HepG2 (cell line): ENCODE results near the gene LHB. TPM values are rescaled to one million over a fixed set of nuclear protein-coding genes. Genes with fewer than 3 reads are reported as not detected.

ENCODE experiments used
- AGO2 ChIP-seq: fragments of 200-400 bp; formaldehyde crosslinking; optimal IDR thresholded peaks from 2 replicates; pipeline ENCODE3; 2017; ENCODE audit warnings: mild to moderate bottlenecking, low read depth, low read length, moderate library complexity
- CCDC6 ChIP-seq: sonication (generic); formaldehyde crosslinking; IDR thresholded peaks from 2 replicates; pipeline ENCODE4 v1.8.1; 2022; ENCODE audit warnings: mild to moderate bottlenecking, missing genetic modification reagents, moderate library complexity
- CHD4 ChIP-seq: fragments of 200-600 bp; sonication (generic); IDR thresholded peaks from 2 replicates; pipeline ENCODE4 v1.7.0; 2017; ENCODE audit warnings: mild to moderate bottlenecking, low read length, borderline replicate concordance
- FIP1L1 ChIP-seq: fragments of 200-400 bp; formaldehyde crosslinking; IDR thresholded peaks from 2 replicates; pipeline ENCODE4 v1.6.1; 2018; ENCODE audit warnings: low read depth, mild to moderate bottlenecking, low read length, moderate library complexity, borderline replicate concordance; ENCODE audit not compliant: insufficient read depth
- GABPB1 ChIP-seq: IDR thresholded peaks from 2 replicates; pipeline ENCODE4 v1.6.1; 2016; ENCODE audit warnings: mild to moderate bottlenecking, missing genetic modification reagents, moderate library complexity, missing compliant biosample characterization
- HOXA5 ChIP-seq: sonication (generic); formaldehyde crosslinking; IDR thresholded peaks from 2 replicates; pipeline ENCODE4 v1.4.0; 2020; ENCODE audit warnings: missing genetic modification reagents
- JUNB ChIP-seq: sonication (generic); formaldehyde crosslinking; IDR thresholded peaks from 2 replicates; pipeline ENCODE4 v1.8.0; 2022; ENCODE audit warnings: missing genetic modification reagents, mild to moderate bottlenecking, borderline replicate concordance
- KMT2A ChIP-seq: sonication (generic); formaldehyde crosslinking; IDR thresholded peaks from 2 replicates; pipeline ENCODE4 v1.4.0; 2020; ENCODE audit warnings: missing genetic modification reagents
- MAFK ChIP-seq, 2 experiments: IDR thresholded peaks in 1 of 2; conservative IDR thresholded peaks in 1 of 2; 2 replicates each; pipeline ENCODE4 v1.6.1; 2011; ENCODE audit warnings: improper control_type of control experiment in 2 of 2, low read length in 2 of 2
- REPIN1 ChIP-seq: sonication (generic); formaldehyde crosslinking; IDR thresholded peaks from 2 replicates; pipeline ENCODE4 v1.8.0; 2022; ENCODE audit warnings: missing genetic modification reagents, low read depth, mild to moderate bottlenecking, borderline replicate concordance
- SAFB2 ChIP-seq: sonication (generic); formaldehyde crosslinking; IDR thresholded peaks from 2 replicates; pipeline ENCODE4 v1.5.1; 2020; ENCODE audit warnings: missing genetic modification reagents, low read depth, mild to moderate bottlenecking, borderline replicate concordance
- YEATS2 ChIP-seq: sonication (generic); formaldehyde crosslinking; IDR thresholded peaks from 2 replicates; pipeline ENCODE4 v1.4.0; 2020; ENCODE audit warnings: missing genetic modification reagents, borderline replicate concordance
- ZFP1 ChIP-seq: IDR thresholded peaks from 2 replicates; pipeline ENCODE4 v1.6.1; 2016
- ZFX ChIP-seq: sonication (generic); formaldehyde crosslinking; IDR thresholded peaks from 2 replicates; pipeline ENCODE4 v1.4.0; 2020; ENCODE audit warnings: mild to moderate bottlenecking, low read depth, missing genetic modification reagents, moderate library complexity
- ZNF567 ChIP-seq: sonication (generic); formaldehyde crosslinking; IDR thresholded peaks from 2 replicates; pipeline ENCODE4 v1.8.1; 2023; ENCODE audit warnings: mild to moderate bottlenecking, missing genetic modification reagents, borderline replicate concordance
- ZNF615 ChIP-seq: sonication (generic); formaldehyde crosslinking; IDR thresholded peaks from 2 replicates; pipeline ENCODE4 v1.5.0; 2020; ENCODE audit warnings: mild to moderate bottlenecking, missing genetic modification reagents, borderline replicate concordance
- polyA plus RNA-seq, 8 experiments: library from polyadenylated mRNA; depleted of rRNA in 3 of 8; stranded (reverse) in 7 of 8; unstranded in 1 of 8; fragments of >200 nt; fragmentation: Illumina TruSeq in 4 of 8; extraction: Trizol in 4 of 8; gene quantifications; 2 replicates each; pipeline versions ENCODE4 v1.2.1 to v1.2.3, GENCODE V29; 2011 to 2016; ENCODE audit warnings: low read depth in 4 of 8, missing spikeins in 1 of 8, mixed read lengths in 1 of 8; ENCODE audit not compliant: insufficient read depth in 1 of 8
- total RNA-seq, 5 experiments: library from RNA; depleted of rRNA; stranded (reverse); fragments of >200 nt; fragmentation: Illumina TruSeq; extraction: Trizol; gene quantifications; 2 replicates each; pipeline ENCODE4 v1.2.3, GENCODE V29; 2016; ENCODE audit warnings: low read depth in 1 of 5
- TF ChIP-seq, protein P1 (sequence below): sonication (generic); formaldehyde crosslinking; IDR thresholded peaks from 2 replicates; pipeline ENCODE4 v1.5.1; 2020; ENCODE audit warnings: mild to moderate bottlenecking, moderate library complexity, missing genetic modification reagents
- TF ChIP-seq, protein P2 (sequence below): IDR thresholded peaks from 2 replicates; pipeline ENCODE4 v1.4.0; 2020; ENCODE audit warnings: mild to moderate bottlenecking, missing genetic modification reagents
- TF ChIP-seq, protein P3 (sequence below): sonication (generic); formaldehyde crosslinking; IDR thresholded peaks from 2 replicates; pipeline ENCODE4 v1.5.0; 2020; ENCODE audit warnings: missing genetic modification reagents
- TF ChIP-seq, protein P4 (sequence below): sonication (generic); formaldehyde crosslinking; IDR thresholded peaks from 2 replicates; pipeline ENCODE4 v1.4.0; 2020; ENCODE audit warnings: mild to moderate bottlenecking, low read depth, missing genetic modification reagents

Gene LHB
- total and polyA plus RNA-seq, 2 of the 13 experiments (the other 11 are each of a cell fraction or from before 2014, with no cell fraction given): not detected

DNA sequence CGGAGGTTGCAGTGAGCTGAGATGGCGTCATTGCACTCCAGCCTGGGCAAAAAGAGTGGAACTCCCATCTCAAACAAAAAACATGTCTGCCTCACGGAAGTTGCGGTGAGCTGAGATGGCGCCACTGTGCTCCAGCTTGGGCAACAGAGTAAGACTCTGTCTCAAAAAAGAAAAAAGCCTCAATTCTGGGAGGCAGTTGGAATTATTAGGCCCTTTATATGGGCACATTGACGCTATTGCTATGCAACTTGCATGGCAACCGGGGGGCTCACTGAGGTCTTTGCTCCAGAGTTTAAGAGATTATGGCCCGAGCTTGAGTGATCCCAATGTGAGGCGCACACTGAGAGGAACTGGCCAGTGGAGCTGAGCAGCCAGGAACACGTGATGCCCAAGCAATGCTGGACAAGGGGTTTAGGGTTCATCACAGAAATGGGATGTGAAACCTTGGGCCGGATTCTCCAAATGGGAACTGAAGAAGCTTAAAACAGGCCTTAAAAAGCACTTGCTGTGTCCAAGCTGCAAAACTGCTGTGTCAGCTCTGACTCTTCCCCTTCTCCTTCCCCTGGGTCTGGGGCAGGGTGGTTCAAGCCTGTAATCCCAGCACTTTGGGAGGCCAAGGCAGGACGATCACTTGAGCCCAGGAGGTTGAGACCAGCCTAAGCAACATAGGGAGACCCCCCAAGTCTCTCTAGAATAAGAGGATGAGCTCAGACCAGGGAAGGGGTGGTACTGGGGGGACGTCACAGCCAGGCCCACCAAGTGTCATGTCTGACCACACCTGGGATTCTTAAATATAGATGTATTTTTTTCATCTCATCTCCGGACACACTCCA, 49.3 kb downstream of the LHB start (continued):
- TF ChIP-seq HOXA5 (CRISPR knock-in tag): peak; percentile 66
- no peak for TF ChIP-seq REPIN1
- 0 out of 2 replicates have a peak, but pooled peaks have one; percentile 22 for TF ChIP-seq JUNB (CRISPR knock-in tag)
- peak; percentile 42 for TF ChIP-seq GABPB1 (CRISPR knock-in tag)
- TF ChIP-seq ZNF615 (CRISPR knock-in tag): 0 out of 2 replicates have a peak, but pooled peaks have one; percentile 62
- peak; percentile 97; the same call in 1 of the 2 replicates for TF ChIP-seq FIP1L1
- peak; percentile 15; the same call in 1 of the 2 replicates for TF ChIP-seq YEATS2 (CRISPR knock-in tag)
- TF ChIP-seq MAFK (conservative IDR thresholded peaks at IDR 0.05 in 1 of 2, IDR thresholded peaks at IDR 0.05 in 1 of 2; ENCODE audit: low read length in 2 of 2): peak; percentile 98 to 99
- TF ChIP-seq, protein P1, sequence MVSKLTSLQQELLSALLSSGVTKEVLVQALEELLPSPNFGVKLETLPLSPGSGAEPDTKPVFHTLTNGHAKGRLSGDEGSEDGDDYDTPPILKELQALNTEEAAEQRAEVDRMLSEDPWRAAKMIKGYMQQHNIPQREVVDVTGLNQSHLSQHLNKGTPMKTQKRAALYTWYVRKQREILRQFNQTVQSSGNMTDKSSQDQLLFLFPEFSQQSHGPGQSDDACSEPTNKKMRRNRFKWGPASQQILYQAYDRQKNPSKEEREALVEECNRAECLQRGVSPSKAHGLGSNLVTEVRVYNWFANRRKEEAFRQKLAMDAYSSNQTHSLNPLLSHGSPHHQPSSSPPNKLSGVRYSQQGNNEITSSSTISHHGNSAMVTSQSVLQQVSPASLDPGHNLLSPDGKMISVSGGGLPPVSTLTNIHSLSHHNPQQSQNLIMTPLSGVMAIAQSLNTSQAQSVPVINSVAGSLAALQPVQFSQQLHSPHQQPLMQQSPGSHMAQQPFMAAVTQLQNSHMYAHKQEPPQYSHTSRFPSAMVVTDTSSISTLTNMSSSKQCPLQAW (CRISPR knock-in tag): peak; percentile 45; the same call in 1 of the 2 replicates
- TF ChIP-seq KMT2A (CRISPR knock-in tag): no peak; the same call in 1 of the 2 replicates
- TF ChIP-seq ZFP1 (CRISPR knock-in tag): 0 out of 2 replicates have a peak, but pooled peaks have one; percentile 19
- TF ChIP-seq SAFB2 (CRISPR knock-in tag): no peak
- TF ChIP-seq, protein P2, sequence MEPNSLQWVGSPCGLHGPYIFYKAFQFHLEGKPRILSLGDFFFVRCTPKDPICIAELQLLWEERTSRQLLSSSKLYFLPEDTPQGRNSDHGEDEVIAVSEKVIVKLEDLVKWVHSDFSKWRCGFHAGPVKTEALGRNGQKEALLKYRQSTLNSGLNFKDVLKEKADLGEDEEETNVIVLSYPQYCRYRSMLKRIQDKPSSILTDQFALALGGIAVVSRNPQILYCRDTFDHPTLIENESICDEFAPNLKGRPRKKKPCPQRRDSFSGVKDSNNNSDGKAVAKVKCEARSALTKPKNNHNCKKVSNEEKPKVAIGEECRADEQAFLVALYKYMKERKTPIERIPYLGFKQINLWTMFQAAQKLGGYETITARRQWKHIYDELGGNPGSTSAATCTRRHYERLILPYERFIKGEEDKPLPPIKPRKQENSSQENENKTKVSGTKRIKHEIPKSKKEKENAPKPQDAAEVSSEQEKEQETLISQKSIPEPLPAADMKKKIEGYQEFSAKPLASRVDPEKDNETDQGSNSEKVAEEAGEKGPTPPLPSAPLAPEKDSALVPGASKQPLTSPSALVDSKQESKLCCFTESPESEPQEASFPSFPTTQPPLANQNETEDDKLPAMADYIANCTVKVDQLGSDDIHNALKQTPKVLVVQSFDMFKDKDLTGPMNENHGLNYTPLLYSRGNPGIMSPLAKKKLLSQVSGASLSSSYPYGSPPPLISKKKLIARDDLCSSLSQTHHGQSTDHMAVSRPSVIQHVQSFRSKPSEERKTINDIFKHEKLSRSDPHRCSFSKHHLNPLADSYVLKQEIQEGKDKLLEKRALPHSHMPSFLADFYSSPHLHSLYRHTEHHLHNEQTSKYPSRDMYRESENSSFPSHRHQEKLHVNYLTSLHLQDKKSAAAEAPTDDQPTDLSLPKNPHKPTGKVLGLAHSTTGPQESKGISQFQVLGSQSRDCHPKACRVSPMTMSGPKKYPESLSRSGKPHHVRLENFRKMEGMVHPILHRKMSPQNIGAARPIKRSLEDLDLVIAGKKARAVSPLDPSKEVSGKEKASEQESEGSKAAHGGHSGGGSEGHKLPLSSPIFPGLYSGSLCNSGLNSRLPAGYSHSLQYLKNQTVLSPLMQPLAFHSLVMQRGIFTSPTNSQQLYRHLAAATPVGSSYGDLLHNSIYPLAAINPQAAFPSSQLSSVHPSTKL (CRISPR knock-in tag): 0 out of 2 replicates have a peak, but pooled peaks have one; percentile 7
- TF ChIP-seq ZNF567 (CRISPR knock-in tag): peak; percentile 66; the same call in 1 of the 2 replicates
- TF ChIP-seq CCDC6 (CRISPR knock-in tag): no peak
- peak; percentile 42; the same call in 1 of the 2 replicates for TF ChIP-seq ZFX
- peak; percentile 93 for TF ChIP-seq AGO2
- TF ChIP-seq, protein P3, sequence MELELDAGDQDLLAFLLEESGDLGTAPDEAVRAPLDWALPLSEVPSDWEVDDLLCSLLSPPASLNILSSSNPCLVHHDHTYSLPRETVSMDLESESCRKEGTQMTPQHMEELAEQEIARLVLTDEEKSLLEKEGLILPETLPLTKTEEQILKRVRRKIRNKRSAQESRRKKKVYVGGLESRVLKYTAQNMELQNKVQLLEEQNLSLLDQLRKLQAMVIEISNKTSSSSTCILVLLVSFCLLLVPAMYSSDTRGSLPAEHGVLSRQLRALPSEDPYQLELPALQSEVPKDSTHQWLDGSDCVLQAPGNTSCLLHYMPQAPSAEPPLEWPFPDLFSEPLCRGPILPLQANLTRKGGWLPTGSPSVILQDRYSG (CRISPR knock-in tag): no peak
- TF ChIP-seq, protein P4, sequence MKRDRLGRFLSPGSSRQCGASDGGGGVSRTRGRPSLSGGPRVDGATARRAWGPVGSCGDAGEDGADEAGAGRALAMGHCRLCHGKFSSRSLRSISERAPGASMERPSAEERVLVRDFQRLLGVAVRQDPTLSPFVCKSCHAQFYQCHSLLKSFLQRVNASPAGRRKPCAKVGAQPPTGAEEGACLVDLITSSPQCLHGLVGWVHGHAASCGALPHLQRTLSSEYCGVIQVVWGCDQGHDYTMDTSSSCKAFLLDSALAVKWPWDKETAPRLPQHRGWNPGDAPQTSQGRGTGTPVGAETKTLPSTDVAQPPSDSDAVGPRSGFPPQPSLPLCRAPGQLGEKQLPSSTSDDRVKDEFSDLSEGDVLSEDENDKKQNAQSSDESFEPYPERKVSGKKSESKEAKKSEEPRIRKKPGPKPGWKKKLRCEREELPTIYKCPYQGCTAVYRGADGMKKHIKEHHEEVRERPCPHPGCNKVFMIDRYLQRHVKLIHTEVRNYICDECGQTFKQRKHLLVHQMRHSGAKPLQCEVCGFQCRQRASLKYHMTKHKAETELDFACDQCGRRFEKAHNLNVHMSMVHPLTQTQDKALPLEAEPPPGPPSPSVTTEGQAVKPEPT (CRISPR knock-in tag): no peak
- TF ChIP-seq CHD4: 0 out of 2 replicates have a peak, but pooled peaks have one; percentile 47
